ENCODE results near the gene ZNF296.
"Not testable (repeated sequence)": the region's sequence is repeated elsewhere in the genome, so short reads cannot be mapped to it uniquely, and the experiment has no call there.

The ZNF296 gene

DNA sequence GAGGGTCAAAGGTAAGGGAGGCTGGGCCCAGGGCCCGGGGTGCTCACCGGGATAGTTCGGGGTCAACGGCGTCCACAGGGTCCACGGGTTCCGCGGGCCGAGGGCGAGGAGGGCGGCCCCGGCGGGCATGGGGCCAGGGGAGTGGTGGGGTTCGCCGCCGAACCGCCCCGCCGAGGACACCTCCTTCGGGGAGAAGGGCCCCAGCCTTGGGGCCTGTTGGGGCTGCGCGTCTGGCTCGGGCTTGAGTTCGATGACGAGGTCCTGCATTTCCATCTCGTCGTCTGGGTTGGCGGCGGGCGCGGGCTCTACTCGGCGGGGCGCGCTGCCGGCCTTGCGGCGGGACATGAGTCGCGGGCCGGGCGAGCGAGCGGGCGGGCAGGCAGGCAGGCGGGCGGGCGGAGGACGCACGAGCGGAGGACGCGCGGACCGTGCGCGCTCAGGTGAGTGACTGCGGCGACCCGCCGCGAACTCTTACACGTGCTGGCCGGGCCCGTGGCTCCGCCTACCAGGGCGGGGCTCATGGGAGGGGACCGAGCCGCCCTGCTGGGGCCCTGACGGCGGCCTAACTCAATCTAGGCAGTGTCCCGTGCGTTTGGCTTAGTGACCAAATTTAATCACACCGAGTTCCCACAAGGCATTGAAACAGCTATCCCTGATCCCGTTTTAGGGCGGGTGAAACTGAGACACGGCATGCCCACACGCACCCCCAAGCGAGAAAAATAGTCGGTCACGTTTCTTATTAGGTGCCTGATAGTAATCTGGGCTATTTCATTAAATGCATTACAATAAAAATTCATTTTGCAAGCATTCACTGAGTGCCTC lies at the start of gene ZNF296:
TSS of gene ZNF296 (minus strand) at position 450 of the 822 bp plus-strand sequence. CDS start at position 345, 105 bp downstream.
- peak; percentile 91 for DNase-seq

DNA sequence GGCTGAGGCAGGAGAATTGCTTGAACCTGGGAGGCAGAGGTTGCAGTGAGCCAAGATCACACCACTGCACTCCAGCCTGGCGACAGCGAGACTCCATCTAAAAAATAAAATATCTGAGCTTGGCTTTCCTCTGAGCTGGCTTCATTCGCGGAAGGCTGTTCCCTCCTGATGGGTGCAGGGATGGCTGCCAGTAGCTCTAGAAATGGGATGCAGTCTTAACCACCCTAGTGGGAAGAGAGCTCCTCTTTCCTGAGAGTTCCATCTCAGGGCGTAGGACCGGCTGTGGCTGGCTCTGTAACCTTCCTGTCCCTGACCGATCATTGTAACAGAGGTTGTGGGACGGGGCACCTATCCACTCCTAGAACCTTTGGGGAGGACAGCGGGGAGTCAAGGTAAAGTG lies 49.1 kb upstream of the ZNF296 start:
- no peak for DNase-seq

DNA sequence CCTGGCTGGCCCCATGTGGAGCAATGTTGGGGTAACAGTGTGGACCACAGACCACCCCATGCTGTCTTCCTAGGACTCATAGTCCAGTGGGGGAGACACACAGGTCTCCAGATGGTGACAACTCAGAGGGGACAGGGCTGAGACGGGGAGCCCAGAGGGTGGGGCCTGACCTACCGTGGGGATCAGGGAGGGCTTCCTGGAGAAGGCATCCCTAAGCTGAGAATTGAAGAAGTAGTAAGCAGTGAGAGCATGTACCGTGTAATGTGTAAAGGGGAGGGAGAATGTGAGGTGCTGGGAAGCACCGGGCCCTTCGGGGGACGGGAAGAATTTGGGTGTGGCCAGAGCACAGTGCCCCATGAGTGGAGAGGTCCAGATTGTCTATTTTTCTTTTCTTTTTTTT lies 47.7 kb upstream of the ZNF296 start:
- DNase-seq: no peak

DNA sequence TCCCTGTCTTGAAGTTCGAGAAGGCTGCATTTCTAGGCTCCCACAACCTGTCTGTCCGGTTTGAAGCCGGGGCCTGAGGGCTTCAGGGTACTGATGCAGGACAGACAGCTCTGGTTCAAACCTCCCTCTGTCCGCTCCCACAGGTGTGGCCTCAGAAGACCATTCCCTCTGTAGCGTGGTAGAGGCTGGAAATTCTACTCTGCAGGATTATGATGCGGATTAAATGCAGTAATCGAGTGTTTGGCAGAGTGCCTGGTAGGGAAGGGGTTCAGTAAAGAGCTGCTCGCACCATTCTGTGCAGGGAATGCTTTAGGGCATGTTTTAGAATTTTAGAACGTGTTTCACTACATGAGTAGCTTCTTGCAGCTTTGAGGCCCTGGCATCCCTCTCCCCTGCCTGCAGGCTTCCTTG lies 47.2 kb upstream of the ZNF296 start:
- DNase-seq: no peak

DNA sequence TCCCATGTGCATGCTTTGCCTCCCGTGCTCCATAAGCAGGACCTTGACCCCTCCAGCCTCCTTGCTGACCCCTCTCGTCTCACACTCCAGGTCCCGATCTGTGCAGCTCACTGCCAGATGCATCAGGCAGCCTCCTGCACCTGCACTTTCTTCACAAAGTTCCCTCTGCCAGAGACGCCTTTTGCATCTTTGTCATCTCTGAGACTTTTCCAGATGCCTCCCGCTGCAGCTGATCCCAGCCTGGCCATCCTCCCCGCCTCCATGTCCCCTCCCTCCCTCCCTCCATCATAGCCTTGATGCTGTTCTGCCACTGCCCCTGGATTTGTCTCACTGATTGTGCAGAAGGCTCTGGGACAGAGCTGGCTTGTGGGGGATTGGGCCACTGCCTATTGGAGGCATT lies 46.6 kb upstream of the ZNF296 start:
- DNase-seq: no peak

DNA sequence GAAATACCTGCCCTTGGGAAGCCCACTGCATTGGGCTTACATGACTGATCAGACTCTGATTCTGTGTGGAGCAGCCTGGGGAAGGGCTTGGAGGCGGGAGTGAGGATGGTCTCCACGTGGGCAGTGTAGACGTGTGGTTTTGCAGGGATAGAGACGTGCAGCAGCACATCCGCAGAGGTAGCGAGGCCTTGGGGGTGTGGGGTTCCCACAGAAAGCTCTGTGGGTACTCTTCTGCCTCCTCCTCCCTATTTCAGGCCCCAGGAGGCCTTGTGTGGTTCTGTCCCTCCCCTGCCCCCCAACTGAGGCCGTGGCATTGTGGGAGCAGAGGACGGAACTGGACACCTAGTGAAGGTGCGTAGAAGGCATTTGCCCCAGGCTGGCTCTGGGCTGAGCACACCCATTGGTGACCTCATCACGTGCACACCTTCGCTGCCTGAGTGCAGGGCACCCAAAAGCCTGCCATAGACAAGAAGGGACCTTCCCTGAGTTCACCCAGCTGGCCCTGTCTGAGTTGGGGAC lies 45.6 kb upstream of the ZNF296 start:
- DNase-seq: no peak

DNA sequence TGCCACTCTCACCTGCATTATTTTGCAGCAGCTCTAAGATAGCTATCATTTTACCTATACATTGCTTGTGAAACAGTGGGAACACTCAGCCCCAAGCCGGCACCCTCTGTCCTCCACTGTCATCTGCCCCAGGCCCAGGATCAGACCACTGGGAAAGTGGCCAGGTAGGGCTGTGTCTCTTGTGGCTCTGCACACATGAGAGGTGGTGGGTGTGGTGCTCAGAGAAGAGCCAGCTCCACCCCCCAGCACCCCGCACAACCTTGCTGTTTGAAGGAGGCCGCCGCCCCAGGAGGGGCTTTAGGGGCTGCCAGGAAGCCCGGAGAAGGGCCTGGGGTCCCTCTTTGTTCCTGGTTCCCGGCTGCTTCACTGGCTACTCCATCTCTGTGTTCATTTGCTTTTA lies 43.3 kb upstream of the ZNF296 start:
- no peak for DNase-seq

DNA sequence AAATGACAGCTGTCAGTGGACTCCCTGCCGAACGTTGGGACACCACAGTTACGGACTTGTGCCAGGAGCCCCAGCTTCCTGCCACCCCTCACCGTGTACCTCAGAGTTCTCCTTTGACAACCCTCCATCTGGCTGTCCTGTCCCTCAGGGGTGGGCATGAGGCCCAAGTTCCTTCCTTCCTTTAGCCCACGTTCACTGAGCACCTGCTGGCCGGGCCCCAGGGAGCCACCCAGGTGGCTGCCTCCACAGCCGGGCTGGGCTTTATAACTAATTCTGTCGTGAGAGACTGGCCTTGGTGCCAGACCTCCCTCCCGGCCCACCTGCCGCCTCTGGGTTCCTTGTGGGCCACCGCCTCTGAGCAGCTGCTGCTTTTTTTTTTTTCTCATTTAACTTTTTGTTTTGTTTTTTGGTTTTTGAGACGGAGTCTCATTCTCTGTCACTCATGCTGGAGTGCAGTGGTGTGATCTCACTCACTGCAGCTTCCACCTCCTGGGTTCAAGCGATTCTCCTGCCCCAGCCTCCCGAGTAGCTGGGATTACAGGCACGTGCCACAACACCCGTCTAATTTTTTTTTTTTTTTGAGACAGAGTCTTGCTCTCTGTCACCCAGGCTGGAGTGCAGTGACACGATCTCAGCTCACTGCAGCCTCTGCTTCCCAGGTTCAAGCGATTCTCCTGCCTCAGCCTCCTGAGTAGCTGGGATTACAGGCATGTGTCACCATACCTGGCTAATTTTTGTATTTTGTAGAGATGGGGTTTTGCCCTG lies 42.5 kb upstream of the ZNF296 start:
- DNase-seq: not testable (repeated sequence)

DNA sequence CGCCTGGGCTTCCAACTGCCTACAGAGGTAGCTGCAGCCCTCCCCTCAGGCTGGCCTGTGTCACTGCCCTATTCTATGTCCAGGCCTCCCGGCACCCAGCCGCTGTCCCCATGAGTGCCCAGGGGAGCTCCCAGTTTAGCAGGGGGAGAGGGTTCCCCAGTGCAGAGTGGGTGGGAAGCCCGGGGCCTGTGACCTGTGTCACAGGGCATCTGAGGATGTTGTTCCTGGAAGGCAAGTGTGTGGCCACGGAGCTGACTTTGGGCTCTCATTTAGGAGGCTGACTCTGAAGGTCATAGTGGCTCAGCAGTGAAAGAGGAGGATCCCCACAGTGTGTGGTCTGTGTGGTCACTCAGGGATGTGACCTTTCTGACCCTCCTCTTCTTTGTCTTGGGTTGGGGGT lies 41.8 kb upstream of the ZNF296 start:
- no peak for DNase-seq

DNA sequence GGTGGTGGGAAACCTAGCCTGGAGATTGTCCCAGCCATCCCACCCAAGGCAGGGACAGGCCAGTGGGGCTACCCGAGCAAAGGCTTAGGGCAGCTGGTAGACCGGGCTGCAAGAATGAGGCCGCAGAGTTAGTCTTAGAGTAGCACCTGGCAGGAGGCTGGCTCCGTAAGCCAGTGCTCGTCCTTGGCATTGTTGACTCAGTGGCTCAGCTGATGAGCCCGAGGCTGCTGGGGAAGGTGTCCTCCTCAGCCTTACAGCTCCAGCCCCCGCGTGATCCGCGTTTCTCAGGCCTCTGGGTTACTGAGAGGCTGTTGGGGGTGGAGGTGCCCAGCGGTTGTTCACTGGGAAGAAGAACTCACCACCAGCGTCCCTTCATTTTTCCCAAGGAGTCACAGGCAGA lies 41.4 kb upstream of the ZNF296 start:
- no peak for DNase-seq

DNA sequence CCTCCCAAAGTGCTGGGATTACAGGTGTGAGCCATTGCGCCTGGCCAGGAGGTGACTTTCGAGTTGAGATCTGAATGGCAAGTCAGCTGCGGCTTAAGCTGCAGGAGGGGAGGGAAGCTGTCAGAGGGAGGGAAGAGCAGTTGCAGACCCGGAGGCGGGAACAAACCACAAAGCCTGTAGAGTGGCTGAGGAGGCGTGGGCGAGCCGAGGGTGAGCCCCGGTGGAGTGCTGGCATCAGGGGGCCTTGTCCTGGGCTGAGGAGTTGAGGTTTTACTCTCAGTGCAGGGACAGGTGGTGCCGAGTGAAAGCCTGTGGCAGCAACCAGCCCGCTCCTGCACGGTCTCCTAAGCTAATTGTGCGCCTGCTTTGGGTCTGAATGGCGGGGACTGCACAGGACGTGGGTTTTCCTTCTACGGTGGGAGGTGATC lies 40.9 kb upstream of the ZNF296 start:
- peak; percentile 76 for DNase-seq

DNA sequence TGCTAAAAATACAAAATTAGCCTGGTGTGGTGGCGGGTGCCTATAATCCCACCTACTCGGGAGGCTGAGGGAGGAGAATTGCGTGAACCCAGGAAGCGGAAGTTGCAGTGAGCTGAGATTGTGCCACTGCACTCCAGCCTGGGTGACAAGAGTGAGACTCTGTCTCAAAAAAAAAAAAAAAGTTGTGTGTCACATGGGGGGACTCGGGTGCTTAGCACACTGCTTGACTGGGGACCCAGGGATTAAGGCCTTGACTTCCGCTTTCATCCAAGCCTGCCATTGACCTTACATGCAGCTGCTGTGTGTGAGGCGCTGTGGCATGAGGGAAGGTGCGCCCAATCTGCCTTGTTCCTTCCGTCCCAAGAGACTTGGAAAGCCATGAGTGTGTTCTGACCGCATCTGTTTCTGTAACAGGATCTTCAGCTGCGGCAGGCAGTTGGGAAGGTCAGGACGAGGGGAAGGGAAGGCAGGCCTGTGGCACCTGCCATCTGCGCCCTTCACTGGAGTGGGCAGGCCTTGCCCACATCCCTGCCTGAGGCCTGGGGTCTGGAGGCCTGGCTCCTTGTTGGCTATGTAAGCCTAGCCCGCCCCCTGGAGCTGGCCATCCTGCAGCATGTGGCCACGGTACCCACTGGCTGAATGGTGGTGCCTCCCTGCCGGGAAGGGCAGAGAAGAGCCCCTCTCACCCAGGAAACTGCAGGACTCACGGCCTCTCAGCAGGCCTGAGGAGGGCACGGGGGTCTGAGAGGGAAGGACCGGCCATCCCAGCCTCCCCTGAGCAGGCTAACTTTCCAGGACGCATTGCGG lies 39.7 kb upstream of the ZNF296 start:
- DNase-seq: no peak

DNA sequence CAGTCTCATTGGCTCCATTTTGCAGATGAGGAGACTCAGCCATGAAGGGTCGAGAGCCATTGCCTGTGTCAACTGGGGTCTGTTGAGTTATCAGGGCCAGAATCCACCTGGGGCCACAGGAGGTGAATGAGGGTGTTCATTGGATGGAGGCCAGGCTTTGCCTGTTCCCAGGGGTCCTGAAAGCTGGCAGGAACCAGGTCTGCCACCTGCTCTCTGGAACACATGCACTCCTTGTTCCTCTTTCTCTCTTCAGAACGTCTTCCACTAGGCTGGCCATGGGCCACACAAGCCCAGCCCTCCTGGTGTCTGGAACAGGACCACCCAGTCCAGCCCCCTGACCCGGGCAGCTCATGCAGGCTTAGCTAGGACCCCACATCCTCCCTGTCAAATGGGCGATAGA lies 37.8 kb upstream of the ZNF296 start:
- DNase-seq: no peak

DNA sequence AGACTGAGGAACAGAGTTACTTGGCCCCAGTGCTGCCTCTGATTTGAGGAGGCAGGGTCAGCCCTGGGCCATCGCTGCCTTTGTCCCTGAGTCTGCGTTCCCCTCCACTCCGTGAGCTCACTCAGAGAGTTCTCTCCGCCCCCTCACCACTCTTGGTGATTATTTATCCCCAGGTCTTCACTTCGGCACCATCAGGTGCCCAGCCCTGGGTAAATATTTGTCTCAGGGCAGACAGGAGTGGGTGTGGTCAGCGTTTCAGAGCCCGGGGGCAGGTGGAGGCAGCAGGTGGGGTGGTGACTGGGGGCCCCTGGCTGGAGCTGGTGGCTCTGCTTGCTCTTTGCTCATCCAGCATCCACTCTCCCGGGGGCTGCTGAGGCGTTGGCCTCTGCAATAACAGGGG lies 37.4 kb upstream of the ZNF296 start:
- no peak for DNase-seq

DNA sequence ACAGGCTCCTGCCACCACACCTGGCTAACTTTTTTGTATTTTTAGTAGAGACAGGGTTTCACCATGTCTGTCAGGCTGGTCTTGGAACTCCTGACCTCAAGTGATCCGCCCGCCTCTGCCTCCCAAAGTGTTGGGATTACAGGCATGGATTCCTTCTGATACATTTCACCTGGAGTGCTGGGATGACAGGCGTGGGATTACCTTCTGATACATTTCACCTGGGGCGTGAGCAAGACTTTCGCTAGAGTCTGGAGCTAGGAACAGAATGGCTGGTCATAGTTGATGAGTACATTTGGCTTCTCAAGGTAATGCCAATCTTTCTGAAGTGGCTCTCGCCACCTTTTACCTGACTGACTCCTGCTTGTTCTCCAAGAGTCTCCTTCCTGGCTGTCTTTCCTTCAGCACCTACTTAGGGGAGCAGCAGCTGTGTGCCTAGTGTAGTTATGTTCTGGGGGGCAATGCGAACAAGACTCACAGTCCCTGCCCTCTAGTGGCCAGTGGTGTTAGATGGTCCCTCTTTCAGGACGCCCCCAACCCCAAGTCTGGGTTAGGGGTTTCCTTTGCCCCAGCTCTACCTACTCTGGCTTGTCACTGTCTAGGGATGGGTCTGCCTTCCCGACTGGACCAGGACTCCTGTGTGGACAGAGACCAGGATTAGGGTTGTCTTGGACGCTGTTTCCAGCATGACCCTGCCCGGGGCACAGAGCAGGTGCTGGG lies 36.0 kb upstream of the ZNF296 start:
- no peak for DNase-seq

DNA sequence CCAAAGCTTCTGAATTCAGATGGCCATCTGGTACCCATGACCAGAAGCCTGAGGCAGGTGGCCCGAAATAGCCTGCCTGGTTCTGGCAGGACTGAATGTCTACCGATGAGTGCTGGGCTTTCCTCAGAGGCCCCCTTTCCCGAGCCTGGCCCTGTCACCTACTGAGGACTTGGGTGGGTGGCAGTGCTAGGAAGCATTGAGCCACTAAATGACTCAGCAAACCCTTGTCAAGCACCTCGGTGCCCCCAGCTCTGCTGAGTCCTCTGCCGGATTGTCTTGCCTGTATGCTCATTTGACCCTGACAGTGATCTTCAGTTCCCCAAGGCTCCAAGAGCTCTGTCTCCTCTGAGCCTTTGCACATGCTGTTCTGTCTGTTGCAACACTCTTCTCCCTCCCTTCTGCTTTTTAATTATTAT lies 34.6 kb upstream of the ZNF296 start:
- DNase-seq: no peak

DNA sequence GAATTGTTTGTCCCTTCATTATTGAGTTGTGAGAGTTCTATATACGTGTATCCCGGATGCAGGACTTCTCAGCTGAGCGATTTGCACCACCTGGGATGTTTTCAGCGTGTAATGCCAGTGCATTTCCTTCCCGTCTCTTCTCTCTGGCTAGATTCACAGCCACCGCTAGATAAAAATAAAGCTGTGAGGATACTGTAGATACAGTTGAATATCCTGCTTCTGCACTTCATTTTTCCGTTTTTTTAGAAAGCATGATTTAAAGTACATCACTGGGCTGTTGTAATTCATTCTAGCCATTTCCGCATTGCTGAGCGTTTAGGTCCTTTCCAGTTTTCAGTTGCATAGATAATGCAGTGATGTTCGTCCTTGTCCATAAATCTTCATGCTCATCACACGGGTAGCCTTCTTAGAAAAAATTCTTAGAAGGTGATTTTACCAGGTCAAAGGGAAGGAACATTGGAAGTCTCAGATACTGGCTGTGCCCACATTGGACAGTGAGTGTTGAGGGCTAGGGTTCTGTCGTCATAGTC lies 31.4 kb upstream of the ZNF296 start:
- no peak for DNase-seq

DNA sequence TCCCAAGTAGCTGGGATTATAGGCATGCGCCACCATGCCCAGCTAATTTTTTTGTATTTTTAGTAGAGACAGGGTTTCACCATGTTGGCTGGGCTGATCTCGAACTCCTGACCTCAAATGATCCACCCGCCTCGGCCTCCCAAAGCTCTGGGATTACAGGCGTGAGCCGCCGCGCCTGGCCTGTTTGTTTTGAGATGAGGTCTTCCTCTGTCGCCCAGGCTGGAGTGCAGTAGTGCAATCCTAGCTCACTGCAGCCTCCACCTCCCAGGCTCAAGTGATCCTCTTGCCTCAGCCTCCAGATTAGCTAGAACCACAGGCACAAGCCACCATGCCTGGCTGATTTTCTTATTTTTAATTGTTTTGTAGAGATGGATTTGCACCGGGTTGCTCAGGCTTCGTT lies 30.1 kb upstream of the ZNF296 start:
- DNase-seq: not testable (repeated sequence)

DNA sequence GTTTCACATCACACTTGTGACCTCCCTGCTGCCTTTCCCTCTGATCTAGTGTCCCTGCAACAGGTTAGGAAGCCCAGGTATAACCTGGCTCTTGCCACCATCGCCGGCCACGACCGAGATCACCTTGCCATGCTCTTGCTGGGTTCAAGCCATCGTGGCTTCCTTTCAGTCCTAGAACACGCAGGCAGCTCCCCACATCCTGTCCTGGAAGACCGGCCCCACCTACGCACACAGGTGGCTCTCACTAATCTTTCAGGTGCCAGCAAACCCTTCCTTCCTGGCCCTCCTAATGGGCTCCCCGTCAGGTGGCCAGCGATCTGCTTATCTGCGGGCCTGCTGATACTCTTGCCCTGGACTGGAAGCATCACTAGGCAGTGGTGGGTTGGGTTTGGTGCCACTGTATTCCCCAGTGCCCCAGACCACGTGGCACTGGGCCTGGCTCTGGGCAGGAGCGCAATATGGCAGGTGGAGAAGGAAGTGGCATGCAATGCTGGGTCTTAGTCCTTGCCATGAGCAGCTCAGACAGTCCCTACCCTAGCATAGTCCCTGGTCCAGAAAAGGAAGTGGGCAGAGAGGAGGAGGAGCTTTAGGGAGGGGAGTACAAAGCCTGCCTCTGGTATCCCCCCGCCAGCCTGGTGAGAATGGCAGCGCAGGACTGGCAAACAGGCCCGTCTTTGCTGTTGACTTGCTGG lies 28.5 kb upstream of the ZNF296 start:
- DNase-seq: no peak

DNA sequence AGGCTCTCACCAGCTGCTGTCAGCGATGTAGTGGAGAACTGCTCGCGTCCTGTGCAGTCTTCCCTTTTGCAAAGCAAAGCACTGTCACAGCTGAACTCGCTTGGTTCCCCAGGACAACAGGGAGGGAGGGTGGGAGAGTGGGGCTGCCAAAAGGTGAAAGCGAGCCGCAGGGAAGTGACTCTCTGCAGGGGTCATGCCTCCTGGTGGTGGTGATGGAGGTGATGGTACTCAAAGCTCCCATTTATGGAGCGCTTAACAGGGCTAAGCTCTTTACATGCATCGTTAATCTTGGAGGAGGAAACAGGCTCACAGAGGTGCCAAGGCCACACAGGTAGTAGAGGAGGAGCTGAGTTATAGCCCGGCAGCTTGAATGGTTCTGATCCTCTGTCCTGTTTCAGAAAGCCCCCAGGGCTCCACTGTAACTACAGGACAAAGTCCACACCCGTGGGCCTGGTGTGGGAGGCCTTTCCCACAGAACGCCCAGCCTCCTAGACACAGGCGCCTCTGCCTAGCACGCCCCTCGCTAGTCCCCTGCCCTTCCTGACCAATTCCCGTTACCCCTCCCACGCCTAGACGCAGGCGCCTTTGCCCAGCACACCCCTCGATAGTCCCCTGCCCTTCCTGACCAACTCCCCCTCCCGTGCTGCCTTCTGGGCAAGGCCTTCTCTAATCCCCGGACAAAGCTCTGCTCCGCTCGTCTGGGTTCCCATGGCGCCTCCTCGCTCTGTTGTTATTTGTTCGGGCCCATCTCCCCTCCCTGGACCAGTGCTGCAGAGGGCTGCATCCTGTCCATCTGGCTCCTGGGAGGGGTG lies 27.4 kb upstream of the ZNF296 start:
- DNase-seq: no peak

DNA sequence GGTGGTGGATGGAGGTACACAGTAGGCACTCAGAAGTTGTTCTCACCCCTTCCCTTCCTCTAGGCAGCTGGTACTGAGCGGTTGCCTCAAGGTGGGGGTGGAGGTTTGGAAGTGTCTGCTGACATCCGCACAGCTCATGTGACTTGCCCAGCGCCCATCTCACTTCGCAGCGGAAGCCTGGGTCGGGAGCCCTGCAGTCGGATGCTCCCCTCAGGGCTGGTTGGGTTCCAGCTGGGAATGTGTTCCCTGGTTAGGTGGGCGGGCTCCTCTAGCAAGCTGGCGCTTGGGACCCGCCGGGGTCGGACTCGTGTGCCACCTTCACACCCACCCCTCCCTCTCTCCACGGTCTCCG lies 26.9 kb upstream of the ZNF296 start:
- peak; percentile 48 for DNase-seq

Data from activated CD4-positive, alpha-beta T cell treated with anti-CD3 and anti-CD28 coated beads, Interleukin-2, Interleukin-6, amounts not matched to agents 100 ng/mL and 50 ng/mL, durations not matched to agents 16 hours and 8 hours (primary cell).